NCI-H128 (cell line): Measurements from ENCODE around the gene ZNF205.
"Not testable (repeated sequence)": the region's sequence is repeated elsewhere in the genome, so short reads cannot be mapped to it uniquely, and the experiment has no call there.

Source experiments
- DNase-seq: peaks from one replicate; lab custom pipeline; 2025; ENCODE audit not compliant: unreplicated experiment; lab: John Stamatoyannopoulos, UW

The ZNF205 gene

GRCh38 chr16:3131755-3132377 lies 19.5 kb downstream of the ZNF205 start:
- DNase-seq, result no peak

- DNase-seq, result no peak
Measured at GRCh38 chr16:3133844-3134243, 21.5 kb downstream of the ZNF205 start.

- peak; percentile 85 for DNase-seq
Measured at GRCh38 chr16:3134338-3135125, 22.1 kb downstream of the ZNF205 start, which contains the start of gene ZNF213. Gene ZNF213 (plus strand): TSS chr16:3135029. CDS start chr16:3137281, 2,252 bp downstream.

- DNase-seq, result no peak
Measured at GRCh38 chr16:3135126-3135715, 22.8 kb downstream of the ZNF205 start.

GRCh38 chr16:3137267-3137666 lies 24.9 kb downstream of the ZNF205 start:
- DNase-seq, result no peak

GRCh38 chr16:3138342-3138741 lies 26.0 kb downstream of the ZNF205 start:
- no peak for DNase-seq

GRCh38 chr16:3138823-3139426 lies 26.5 kb downstream of the ZNF205 start:
- no peak for DNase-seq

GRCh38 chr16:3139561-3139960 lies 27.2 kb downstream of the ZNF205 start:
- not testable (repeated sequence) for DNase-seq

GRCh38 chr16:3140603-3141427 lies 28.4 kb downstream of the ZNF205 start:
- no peak for DNase-seq

- no peak for DNase-seq
Measured at GRCh38 chr16:3141781-3142311, 29.5 kb downstream of the ZNF205 start.

GRCh38 chr16:3142327-3142726 lies 29.9 kb downstream of the ZNF205 start:
- DNase-seq, result no peak

GRCh38 chr16:3142770-3143169 lies 30.4 kb downstream of the ZNF205 start:
- DNase-seq, result no peak

GRCh38 chr16:3143189-3143588 lies 30.8 kb downstream of the ZNF205 start:
- DNase-seq, result no peak

GRCh38 chr16:3143598-3144320 lies 31.4 kb downstream of the ZNF205 start:
- DNase-seq, result no peak

GRCh38 chr16:3144321-3144983 lies 32.1 kb downstream of the ZNF205 start:
- DNase-seq, result no peak

GRCh38 chr16:3145151-3145550 lies 32.8 kb downstream of the ZNF205 start:
- no peak for DNase-seq

GRCh38 chr16:3145660-3146059 lies 33.3 kb downstream of the ZNF205 start:
- no peak for DNase-seq

GRCh38 chr16:3147046-3147756 lies 34.8 kb downstream of the ZNF205 start:
- DNase-seq, result no peak

GRCh38 chr16:3147757-3148104 lies 35.3 kb downstream of the ZNF205 start:
- no peak for DNase-seq
